ENCODE data around the gene TFDP1.

Gene TFDP1

GRCh38 chr13:113669231-113669754, 84.7 kb downstream of the TFDP1 start:
- no peak for DNase-seq

DNA sequence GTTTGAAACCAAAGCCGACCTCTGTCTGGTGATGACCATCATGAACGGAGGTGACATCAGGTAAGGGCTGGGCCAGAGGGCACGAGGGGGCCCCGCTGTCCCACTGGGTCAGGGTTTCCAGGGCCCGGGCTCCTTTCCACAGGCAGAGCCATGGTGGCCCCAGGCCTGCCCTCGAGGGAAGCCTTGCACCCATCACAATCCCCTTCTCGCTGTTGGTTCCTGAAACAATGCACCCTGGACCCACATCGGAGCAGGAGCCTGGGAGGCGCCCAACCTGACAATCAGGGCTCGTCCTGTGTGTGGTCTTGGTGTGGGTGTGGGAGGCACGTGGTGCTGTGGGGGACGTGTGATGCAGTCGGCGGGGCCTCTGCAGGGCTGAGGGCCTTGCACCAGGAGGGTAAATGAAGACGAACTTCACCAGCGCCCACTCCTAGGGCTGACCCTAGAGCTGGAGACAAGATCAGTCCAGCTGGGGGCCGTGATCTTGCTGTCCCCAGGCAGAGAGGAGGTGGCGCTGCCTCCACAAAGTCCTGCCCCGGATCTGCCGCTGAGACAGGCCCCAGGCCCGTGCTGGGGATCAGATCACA, 85.3 kb downstream of the TFDP1 start:
- DNase-seq: no peak

DNA sequence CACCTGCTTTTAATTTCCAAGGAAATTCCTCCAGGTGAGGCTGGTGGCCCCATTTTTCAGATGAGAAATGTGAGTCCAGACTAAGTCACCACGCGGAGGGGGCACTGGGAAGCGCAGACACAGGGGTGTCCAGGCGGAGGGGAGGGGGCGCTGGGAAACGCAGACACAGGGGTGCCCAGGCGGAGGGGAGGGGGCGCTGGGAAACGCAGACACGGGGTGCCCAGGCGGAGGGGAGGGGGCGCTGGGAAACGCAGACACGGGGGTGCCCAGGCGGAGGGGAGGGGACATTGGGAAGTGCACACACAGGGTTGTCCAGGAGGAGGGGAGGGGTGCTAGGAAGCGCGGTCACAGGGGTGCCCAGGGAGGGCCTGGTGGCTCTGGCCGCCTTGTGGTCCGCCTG, 86.0 kb downstream of the TFDP1 start:
- no peak for DNase-seq

DNA sequence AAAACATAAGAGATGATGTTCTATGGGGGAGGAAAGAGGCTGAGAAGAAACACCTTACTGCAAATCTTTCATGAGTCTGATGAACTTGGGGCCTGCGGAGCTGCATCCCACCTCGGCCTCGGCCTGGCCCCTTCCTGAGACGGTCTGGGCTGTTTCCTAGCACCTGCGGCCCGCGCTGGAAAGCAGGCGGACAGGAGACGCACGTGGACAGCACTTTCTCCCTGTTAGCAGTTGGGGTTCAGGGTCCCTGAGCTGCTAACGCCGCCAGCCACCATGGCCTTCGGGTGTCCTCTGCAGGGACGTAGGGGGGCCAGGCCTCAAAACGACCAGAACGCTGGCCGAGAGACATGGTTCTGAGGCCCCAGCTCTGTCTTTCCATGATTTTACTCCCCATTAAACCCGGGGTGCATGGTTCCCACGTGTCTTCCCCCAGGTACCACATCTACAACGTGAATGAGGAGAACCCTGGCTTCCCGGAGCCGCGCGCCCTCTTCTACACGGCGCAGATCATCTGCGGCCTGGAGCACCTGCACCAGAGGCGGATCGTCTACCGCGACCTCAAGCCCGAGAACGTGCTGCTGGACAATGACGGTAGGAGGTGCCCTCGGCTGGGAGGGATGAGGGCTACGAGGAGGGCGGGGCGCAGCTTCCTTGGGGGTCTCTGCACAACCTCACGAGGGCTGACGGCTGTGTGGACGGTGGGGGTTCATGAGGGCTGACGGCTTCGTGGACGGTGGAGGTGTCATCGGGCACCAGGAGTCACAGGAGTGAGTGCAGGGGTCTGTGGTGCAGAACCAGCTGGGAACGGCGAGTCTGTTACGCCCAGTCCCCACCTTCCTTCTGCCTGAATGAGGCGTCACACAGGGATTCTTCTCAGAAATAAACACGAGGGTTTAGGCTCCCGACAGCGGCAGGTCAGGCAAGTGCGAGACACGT, 86.8 kb downstream of the TFDP1 start:
- no peak for DNase-seq

DNA sequence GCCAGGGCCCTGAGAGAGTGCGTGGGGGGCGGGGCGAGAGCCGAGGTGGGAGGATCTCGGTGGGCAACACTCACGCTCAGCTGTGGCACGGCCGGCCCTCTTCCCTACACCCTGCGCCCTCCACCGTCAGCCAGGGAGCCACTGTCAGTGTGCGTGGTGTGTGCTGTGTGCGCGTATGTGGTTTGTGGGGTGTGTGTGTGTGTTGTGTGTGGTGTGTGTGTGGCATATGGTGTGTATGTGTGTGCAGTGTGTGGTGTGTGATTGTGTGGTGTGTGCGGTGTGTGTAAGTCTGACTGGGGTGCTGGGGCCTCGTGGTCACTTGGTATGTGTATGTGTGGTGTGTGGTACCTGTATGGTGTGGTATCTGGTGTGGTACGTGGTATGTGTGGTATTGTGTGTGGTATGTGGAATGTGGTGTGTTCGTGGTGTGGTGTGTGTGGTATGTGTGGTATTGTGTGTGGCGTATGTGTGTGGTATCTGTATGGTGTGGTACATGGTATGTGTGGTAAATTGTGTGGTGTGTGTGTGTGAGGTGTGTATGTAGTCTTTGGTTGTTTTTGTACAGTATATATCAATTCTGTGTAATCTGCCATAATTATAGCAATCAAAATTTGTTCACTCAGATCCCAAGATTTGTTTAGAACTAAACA, 87.6 kb downstream of the TFDP1 start:
- DNase-seq: no peak
